PC-9 (cell line): ENCODE data around the gene RAB28.

ENCODE experiments used
- CTCF ChIP-seq: fragments of 200-600 bp; sonication (generic); conservative IDR thresholded peaks from 2 replicates; pipeline ENCODE4 v1.6.1; 2017; ENCODE audit warnings: mixed run types, antibody characterized with exemption, mild to moderate bottlenecking, moderate library complexity
- EZH2 ChIP-seq: fragments of 200-600 bp; sonication (generic); IDR thresholded peaks from 2 replicates; pipeline ENCODE4 v1.8.0; 2017; ENCODE audit warnings: antibody characterized with exemption, low read depth

- TF ChIP-seq CTCF (no peak), EZH2 (no peak)
Observed at GRCh38 chr4:13483136-13483767, 888 bp downstream of the RAB28 start.
